IgD-negative memory B cell (primary cell): Measurements from ENCODE around the gene ATP11B. TPM values are rescaled to one million over a fixed set of nuclear protein-coding genes. Genes with fewer than 3 reads are reported as not detected.

Experiments
- H3K27ac Mint-ChIP-seq, 3 donors: one replicate each; pipeline ENCODE4 v1.8.0; 2020 to 2022; ENCODE audit warnings: mild to moderate bottlenecking in 3 of 3, mixed read lengths in 3 of 3, moderate library complexity in 1 of 3
- H3K27me3 Mint-ChIP-seq: one replicate; pipeline ENCODE4 v1.8.0; 2021; ENCODE audit warnings: mixed read lengths
- H3K36me3 Mint-ChIP-seq: one replicate; pipeline ENCODE4 v1.8.0; 2020; ENCODE audit warnings: mild to moderate bottlenecking, mixed read lengths
- H3K4me1 Mint-ChIP-seq, 3 donors: one replicate each; pipeline ENCODE4 v1.8.0; 2020 to 2022; ENCODE audit warnings: mixed read lengths in 3 of 3, mild to moderate bottlenecking in 1 of 3
- H3K4me3 Mint-ChIP-seq, 4 donors: one replicate each; pipeline ENCODE4 v1.8.0; 2020 to 2022; ENCODE audit warnings: mild to moderate bottlenecking in 4 of 4, mixed read lengths in 4 of 4, moderate library complexity in 3 of 4
- H3K9me3 Mint-ChIP-seq, 3 donors: one replicate each; pipeline ENCODE4 v1.8.0; 2020 to 2021; ENCODE audit warnings: mixed read lengths in 3 of 3, mild to moderate bottlenecking in 1 of 3
- polyA plus RNA-seq: library from polyadenylated mRNA; unstranded; fragments of 300-500 nt; fragmentation: Illumina TruSeq; gene quantifications from one replicate; pipeline ENCODE4 v1.2.3, GENCODE V29; 2021

ATP11B gene
- polyA plus RNA-seq, 1 donor from 2014 or later, result 24.0 TPM

GRCh38 chr3:182902236-182902635, 108.9 kb downstream of the ATP11B start:
- H3K9me3 Mint-ChIP-seq, result no peaks in the 10 kb centered on the region
- no peaks in the 10 kb centered on the region for H3K27me3 Mint-ChIP-seq
- peaks cover under 1% of the 10 kb centered on the region for H3K36me3 Mint-ChIP-seq
- no peak overlapping the region for H3K27ac Mint-ChIP-seq
- H3K4me1 Mint-ChIP-seq, result peaks cover 0 to 11% (median 0%) of the 10 kb centered on the region in 3 donors
- no peak overlapping the region for H3K4me3 Mint-ChIP-seq

GRCh38 chr3:182904164-182904563, 110.9 kb downstream of the ATP11B start:
- peak overlapping the region in 1 of 3 donors; percentile 90 for H3K27ac Mint-ChIP-seq
- H3K9me3 Mint-ChIP-seq, result no peaks in the 10 kb centered on the region
- H3K27me3 Mint-ChIP-seq, result no peaks in the 10 kb centered on the region
- H3K4me3 Mint-ChIP-seq, result no peak overlapping the region
- no peaks in the 10 kb centered on the region for H3K36me3 Mint-ChIP-seq
- H3K4me1 Mint-ChIP-seq, result peaks cover 0 to 11% (median 0%) of the 10 kb centered on the region in 3 donors

GRCh38 chr3:182905623-182906022, 112.3 kb downstream of the ATP11B start:
- no peaks in the 10 kb centered on the region for H3K36me3 Mint-ChIP-seq
- H3K27me3 Mint-ChIP-seq, result no peaks in the 10 kb centered on the region
- peaks cover 0 to 11% (median 0%) of the 10 kb centered on the region in 3 donors for H3K4me1 Mint-ChIP-seq
- H3K4me3 Mint-ChIP-seq, result no peak overlapping the region
- H3K27ac Mint-ChIP-seq, result peak overlapping the region in 1 of 3 donors; percentile 61
- H3K9me3 Mint-ChIP-seq, result no peaks in the 10 kb centered on the region

DNA sequence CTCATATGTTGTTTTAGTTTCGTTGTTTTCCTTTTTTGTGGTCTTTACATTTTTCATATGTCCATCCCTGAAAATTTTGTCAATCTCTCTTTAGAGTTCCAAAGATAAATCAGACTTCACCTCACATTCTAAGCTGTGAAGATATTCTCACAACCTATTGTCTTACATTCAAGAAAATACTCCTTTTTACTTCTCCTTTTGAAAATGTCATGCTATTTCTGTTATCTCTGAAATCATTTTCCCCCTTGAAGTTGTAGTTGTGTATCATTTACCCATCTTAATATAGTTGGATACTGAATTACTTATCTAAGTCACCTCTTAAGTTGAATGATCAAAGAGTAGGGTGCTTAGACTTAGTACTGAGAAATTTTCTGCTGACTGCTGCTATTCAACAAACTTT, 112.7 kb downstream of the ATP11B start:
- Mint-ChIP-seq H3K27me3 (no peaks in the 10 kb centered on the region), H3K4me3 (no peak overlapping the region), H3K27ac (peak overlapping the region in 1 of 3 donors; percentile 61), H3K9me3 (no peaks in the 10 kb centered on the region), H3K36me3 (no peaks in the 10 kb centered on the region), H3K4me1 (peaks cover 0 to 11% (median 0%) of the 10 kb centered on the region in 3 donors)

GRCh38 chr3:182908471-182908870, 115.2 kb downstream of the ATP11B start:
- H3K4me3 Mint-ChIP-seq, result no peak overlapping the region
- H3K27me3 Mint-ChIP-seq, result no peaks in the 10 kb centered on the region
- H3K9me3 Mint-ChIP-seq, result no peaks in the 10 kb centered on the region
- peaks cover 2% of the 10 kb centered on the region for H3K36me3 Mint-ChIP-seq
- no peak overlapping the region for H3K27ac Mint-ChIP-seq
- peaks cover 0 to 11% (median 1%) of the 10 kb centered on the region in 3 donors for H3K4me1 Mint-ChIP-seq

- Mint-ChIP-seq H3K4me3 (no peak overlapping the region), H3K4me1 (peaks cover 1 to 11% (median 3%) of the 10 kb centered on the region in 3 donors), H3K9me3 (no peaks in the 10 kb centered on the region), H3K36me3 (peaks cover 2% of the 10 kb centered on the region), H3K27me3 (no peaks in the 10 kb centered on the region), H3K27ac (no peak overlapping the region)
Measured at GRCh38 chr3:182909318-182910040, 116.2 kb downstream of the ATP11B start.

DNA sequence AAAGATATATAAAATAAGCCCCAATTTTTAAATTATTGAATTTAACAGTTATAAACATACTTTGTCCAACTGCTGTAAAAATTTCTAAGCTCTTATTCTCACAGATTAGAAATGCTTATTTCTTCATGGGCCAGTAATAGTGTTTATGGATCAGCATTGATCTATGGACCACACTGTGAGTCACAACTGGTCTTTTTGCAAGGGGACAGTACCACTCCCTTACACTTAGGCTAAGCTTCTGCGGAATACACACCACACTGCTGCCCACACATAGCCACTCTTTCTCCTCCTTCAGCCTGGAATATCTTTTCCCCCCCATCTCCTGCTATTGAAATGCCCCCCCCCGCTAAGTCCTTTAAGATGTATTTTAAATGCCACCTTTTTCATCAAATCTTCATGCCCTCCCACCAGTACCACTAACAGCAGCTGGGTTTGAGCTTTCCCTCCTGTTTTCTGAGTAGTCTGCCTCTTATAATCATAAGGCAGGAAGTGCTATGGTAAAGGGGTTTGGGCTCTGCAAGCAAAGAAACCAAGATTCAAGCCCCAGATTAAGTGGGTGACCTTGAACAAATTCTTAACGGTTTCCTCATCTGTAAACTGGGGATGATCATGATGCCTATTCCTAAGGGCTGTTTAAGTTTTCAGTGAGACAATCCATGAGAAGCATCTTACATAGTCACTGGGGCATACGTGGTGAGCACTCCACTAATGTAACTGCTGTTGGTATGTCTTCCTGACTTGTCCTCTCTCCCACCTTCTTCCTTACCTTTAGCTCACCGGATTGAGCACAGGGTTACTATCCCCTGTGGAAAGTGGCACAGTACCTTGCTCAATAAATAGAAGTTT, 117.9 kb downstream of the ATP11B start:
- peaks cover 5% of the 10 kb centered on the region for H3K36me3 Mint-ChIP-seq

DNA sequence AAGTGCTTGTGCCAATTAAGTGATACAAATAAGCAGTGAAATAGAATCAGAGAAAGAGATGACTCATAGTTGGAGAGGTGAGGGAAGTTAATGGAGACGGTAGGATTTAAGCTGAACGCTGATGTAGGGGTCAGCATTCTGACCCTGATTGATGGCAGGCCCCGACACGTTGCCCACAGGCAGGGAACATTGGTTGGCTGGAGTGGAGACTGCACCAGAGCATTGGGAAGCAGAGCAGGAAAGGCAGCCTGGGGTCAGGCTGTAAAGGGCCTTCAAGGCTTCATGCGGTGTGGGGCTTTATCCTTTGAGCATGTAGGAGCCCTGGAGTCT, 118.4 kb downstream of the ATP11B start:
- no peak overlapping the region for H3K4me3 Mint-ChIP-seq
- H3K9me3 Mint-ChIP-seq, result no peaks in the 10 kb centered on the region
- peaks cover 5% of the 10 kb centered on the region for H3K36me3 Mint-ChIP-seq
- H3K4me1 Mint-ChIP-seq, result peaks cover 0 to 3% (median 3%) of the 10 kb centered on the region in 3 donors
- H3K27ac Mint-ChIP-seq, result peak overlapping the region in 1 of 3 donors; percentile 47
- H3K27me3 Mint-ChIP-seq, result no peaks in the 10 kb centered on the region

More for the DNA sequence above, 117.9 kb downstream of the ATP11B start:
- no peak overlapping the region for H3K4me3 Mint-ChIP-seq
- H3K27me3 Mint-ChIP-seq, result no peaks in the 10 kb centered on the region
- H3K4me1 Mint-ChIP-seq, result peaks cover under 1 to 3% (median 3%) of the 10 kb centered on the region in 3 donors
- no peaks in the 10 kb centered on the region for H3K9me3 Mint-ChIP-seq
- no peak overlapping the region for H3K27ac Mint-ChIP-seq

DNA sequence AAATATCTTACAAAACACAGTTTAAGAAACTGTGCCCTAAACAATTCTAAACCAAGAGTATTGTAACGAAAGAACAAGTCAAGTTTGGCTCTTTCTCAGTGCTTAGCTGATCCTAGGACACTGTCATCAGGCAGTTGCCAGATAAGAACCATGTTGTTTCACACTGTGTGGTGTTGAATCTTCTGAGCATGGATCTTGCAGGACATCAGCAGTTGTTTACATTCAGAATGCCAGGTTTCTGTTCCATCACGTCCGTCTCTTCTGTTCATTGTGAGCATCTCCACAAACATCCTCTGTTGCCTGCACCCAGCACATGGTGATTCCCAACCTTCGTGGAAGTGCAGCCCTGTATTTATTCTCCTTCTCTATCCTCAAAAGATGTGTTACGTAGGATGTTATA, 119.2 kb downstream of the ATP11B start:
- peaks cover 0 to 3% (median 3%) of the 10 kb centered on the region in 3 donors for H3K4me1 Mint-ChIP-seq
- H3K4me3 Mint-ChIP-seq, result no peak overlapping the region
- peaks cover 5% of the 10 kb centered on the region for H3K36me3 Mint-ChIP-seq
- H3K9me3 Mint-ChIP-seq, result no peaks in the 10 kb centered on the region
- peak overlapping the region in 1 of 3 donors; percentile 47 for H3K27ac Mint-ChIP-seq
- H3K27me3 Mint-ChIP-seq, result no peaks in the 10 kb centered on the region

- Mint-ChIP-seq H3K27ac (no peak overlapping the region), H3K4me1 (peaks cover 0 to 3% (median 3%) of the 10 kb centered on the region in 3 donors), H3K9me3 (no peaks in the 10 kb centered on the region), H3K27me3 (no peaks in the 10 kb centered on the region), H3K4me3 (no peak overlapping the region), H3K36me3 (peaks cover 5% of the 10 kb centered on the region)
Measured at GRCh38 chr3:182913889-182914288, 120.6 kb downstream of the ATP11B start.

DNA sequence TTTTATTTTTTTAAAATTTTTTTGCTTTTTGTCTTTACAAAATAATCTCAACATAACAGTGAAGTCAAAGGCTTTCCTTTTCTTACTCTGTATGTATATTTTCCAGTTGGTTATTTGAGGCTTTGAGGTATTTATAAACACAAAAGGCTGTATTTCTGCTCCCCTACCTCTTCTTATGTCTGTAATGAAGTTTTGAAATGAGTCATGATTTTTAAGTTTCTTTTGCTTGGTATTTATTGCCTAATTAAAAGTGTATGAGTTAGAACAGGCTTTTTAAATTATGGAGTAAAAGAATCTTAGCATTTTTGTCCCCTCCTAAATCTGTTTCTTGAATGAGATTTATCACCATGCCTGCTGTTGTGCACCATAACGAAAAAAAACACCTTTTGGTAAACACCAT, 121.0 kb downstream of the ATP11B start:
- H3K27ac Mint-ChIP-seq, result no peak overlapping the region

DNA sequence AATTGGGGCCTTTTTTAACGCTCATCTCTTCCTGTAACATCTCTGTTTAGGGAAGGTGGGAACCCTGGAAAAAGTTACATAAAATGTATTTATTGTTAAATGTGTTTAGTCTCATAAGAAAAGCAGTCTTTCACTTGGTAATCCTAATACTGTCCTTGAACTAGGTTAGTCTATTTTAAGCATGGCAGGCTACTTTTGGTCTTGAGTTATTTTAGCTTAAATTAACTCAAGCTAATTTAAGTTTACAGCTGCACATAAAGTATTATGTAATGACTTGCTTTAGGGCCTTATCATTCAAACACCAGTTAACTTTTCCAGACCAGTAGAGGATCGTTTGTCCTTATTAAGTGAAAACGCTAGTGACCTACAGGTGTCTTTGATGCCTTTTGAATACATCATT, 123.8 kb downstream of the ATP11B start:
- peaks cover 0 to 3% (median 3%) of the 10 kb centered on the region in 3 donors for H3K4me1 Mint-ChIP-seq
- no peaks in the 10 kb centered on the region for H3K27me3 Mint-ChIP-seq
- H3K9me3 Mint-ChIP-seq, result no peaks in the 10 kb centered on the region
- H3K36me3 Mint-ChIP-seq, result peaks cover 3% of the 10 kb centered on the region
- H3K27ac Mint-ChIP-seq, result no peak overlapping the region
- no peak overlapping the region for H3K4me3 Mint-ChIP-seq

More for the DNA sequence above, 121.0 kb downstream of the ATP11B start:
- H3K4me3 Mint-ChIP-seq, result no peak overlapping the region
- H3K4me1 Mint-ChIP-seq, result peaks cover 0 to 3% (median 3%) of the 10 kb centered on the region in 3 donors
- no peaks in the 10 kb centered on the region for H3K27me3 Mint-ChIP-seq
- peaks cover 5% of the 10 kb centered on the region for H3K36me3 Mint-ChIP-seq
- H3K9me3 Mint-ChIP-seq, result no peaks in the 10 kb centered on the region

DNA sequence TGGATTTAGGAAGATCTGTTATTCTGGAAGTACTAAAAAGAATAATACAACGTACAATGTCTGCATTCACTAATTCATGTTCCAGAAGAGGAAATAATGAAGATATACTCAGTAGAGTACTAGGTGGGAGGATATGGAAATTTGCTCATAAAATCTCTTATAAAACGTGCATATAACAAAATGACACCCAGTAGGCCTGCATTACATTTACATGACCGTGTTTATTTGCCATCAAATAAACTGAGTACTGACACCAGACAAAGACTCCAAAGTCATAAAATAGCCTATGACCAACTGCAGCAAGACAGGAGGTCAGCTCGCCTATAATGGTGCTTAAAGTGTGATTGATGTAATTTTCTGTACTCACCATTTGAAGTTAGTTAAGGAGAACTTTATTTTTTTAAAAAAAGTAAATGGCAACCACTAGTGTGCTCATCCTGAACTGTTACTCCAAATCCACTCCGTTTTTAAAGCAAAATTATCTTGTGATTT, 126.6 kb downstream of the ATP11B start:
- H3K27ac Mint-ChIP-seq, result no peak overlapping the region
- no peaks in the 10 kb centered on the region for H3K9me3 Mint-ChIP-seq
- no peaks in the 10 kb centered on the region for H3K27me3 Mint-ChIP-seq
- H3K36me3 Mint-ChIP-seq, result peaks cover 2% of the 10 kb centered on the region
- no peak overlapping the region for H3K4me3 Mint-ChIP-seq
- H3K4me1 Mint-ChIP-seq, result peaks cover 0 to 2% (median 0%) of the 10 kb centered on the region in 3 donors

- Mint-ChIP-seq H3K4me1 (peaks cover 0 to 7% (median 6%) of the 10 kb centered on the region in 3 donors), H3K4me3 (no peak overlapping the region), H3K27me3 (no peaks in the 10 kb centered on the region), H3K36me3 (peaks cover 5% of the 10 kb centered on the region), H3K9me3 (no peaks in the 10 kb centered on the region), H3K27ac (no peak overlapping the region)
Measured at GRCh38 chr3:182920515-182921084, 127.3 kb downstream of the ATP11B start.
